GM19035 (cell line): ENCODE measurements around the gene ADAM17.
"Not testable (repeated sequence)": the region's sequence is repeated elsewhere in the genome, so short reads cannot be mapped to it uniquely, and the experiment has no call there.

Experiments
- ATAC-seq: cut with Tn5 transposase; IDR thresholded peaks from one replicate; pipeline ENCODE4 v1.9.1; 2021; ENCODE audit not compliant: unreplicated experiment

Gene ADAM17

DNA sequence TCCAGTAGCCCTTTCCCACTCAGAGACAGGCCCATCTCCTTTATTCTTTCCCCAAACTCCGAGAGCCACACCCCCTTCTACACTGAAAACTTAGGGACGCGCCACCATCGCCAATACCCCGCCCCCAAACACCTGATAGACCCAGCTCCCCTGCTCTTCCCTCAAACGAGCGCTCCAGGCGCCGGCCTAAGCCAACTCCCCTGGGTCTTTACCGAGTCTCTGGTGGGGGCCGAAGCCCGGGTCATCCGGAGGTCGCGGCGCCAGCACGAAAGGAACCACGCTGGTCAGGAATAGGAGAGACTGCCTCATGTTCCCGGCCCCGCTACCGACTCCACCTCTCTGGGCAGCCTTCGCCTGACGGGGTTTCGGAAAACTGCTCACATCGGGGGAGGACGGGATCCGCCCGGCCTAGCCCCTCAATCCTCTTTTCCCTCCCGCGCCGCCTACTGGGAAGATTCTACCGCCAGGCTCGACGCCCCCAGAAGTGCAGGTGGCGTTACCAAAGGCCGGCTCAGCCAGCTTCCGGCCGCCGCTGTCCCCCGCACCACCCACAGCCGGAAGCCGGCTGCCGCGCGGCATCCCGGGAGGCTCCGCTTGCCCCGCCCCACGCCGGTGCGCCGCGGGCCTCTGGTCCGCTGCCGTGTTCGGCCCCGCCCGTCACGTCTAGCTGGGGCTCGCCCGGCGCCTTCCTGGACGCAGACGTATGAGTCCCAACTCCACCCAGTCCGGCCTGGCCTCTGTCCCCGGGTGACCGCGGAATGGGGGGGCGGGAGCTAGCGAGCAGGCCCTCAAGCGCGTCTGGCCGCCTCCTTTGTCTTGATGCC, at the start of gene ADAM17:
TSS of gene ADAM17 (minus strand) at position 534 of the 824 bp plus-strand sequence. CDS start at position 309, 225 bp downstream.
- ATAC-seq, result peak; percentile 89

DNA sequence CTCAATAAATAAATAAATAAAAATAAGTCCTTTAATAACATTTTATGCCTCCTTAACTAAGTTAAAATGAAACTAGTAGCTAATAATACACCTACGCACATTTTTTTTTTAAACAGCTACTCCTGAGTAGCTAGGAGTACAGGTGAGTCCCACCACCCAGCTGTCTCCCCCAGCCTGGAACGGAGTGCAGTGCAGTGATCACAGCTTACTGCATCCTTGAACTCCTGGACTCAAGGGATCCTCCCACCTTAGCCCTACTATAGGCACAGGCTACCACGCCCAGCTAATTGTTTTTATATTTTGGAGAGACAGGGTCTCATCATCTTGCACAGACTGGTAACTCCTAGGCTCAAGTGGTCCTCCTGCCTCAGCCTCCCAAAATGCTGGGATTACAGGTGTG, 46.8 kb upstream of the ADAM17 start:
- ATAC-seq, result no peak

DNA sequence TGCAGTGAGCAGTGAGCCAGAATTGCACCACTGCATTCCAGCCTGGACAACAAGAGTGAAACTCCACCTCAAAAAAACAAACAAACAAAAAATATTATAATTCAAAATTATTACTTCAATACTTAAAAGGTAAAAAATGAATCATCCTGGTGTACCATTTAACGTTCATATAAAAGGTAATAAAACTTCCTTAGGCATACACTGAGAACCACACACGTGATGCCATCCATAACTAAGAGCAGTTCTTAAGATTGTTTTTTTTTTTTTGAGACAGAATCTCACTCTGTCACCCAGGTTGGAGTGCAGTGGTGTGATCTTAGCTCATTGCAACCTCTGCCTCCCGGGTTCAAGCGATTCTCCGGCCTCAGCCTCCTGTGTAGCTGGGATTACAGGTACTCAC, 45.8 kb upstream of the ADAM17 start:
- no peak for ATAC-seq

DNA sequence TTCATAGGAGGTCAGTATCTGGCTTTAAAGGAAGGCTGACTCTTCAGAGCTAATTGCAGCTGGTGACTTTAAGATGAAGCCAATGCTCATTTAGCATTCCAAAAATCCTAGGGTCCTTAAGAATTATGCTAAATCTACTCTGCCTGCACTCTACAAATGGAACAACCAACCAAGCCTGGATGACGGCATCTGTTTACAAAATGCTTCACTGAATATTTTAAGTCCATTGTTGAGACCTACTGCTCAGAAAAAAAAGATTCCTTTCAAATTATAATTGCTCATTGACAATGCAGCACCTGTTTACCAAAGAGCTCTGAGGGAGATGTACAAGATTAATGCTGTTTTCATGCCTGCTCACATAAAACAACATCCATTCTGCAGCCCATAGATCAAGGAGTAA, 43.8 kb upstream of the ADAM17 start:
- ATAC-seq, result no peak

DNA sequence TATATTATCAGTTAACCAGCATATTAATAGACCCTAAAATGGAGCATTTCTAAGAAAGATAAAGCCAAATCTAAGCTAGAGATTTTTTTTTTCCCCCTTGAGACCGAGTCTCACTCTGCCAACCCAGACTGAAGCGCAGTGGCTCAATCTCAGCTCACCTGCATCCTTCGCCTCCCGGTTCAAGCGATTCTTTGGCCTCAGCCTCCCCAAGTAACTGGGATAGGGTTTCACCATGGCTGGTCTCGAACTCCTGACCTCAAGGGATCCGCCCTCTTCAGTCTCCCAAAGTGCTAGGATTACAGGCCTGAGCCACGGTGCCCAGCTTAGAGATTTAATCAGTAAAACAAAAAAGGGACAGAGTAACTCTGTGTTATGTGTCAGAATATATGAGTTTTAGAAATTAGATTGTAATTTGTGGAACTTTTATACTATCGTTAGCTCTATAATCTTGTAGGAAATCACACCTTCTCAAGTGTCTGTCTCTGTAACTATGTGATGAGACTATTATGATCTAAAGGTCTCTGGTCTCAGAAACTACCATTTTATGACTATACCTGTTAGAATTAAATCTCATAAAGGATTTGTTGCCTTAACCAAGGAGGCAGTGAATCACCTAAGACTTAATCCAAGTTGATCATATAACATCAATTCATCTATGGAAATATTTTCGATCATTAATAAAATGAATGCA, 41.1 kb upstream of the ADAM17 start:
- ATAC-seq, result no peak

DNA sequence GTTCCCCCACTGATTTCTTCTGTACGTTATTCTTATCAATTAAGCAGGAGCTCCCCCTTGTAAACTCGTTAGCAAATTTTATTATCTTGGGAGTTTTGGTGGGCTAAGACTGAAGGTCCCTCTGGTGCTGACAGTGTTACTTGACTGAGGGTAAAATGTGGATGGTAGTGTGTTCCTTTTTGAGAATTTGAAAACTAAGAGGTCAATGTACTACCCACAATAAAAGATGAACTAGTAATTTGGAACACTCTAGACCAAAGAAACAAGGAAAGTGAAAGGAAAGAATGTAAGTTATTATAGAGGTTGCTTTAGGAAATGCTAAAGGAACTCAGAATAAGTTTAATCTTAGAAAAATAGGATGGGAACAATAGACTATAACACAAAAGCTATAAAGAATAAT, 40.1 kb upstream of the ADAM17 start:
- no peak for ATAC-seq

DNA sequence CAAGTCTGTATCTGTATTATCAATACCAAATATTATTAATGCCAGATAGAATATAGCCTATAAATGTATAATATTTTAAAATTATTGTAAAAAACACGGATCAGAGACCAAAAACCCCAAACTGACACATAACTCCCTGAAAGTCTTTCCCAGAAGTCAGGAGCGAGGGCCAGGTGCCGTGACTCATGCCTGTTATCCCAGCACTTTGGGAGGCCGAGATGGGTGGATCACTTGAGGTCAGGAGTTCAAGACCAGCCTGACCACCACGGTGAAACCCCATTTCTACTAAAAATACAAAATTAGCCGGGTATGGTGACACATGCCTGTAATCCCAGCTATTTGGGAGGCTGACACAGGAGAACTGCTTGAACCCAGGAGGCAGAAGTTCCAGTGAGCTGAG, 39.6 kb upstream of the ADAM17 start:
- ATAC-seq, result not testable (repeated sequence)

DNA sequence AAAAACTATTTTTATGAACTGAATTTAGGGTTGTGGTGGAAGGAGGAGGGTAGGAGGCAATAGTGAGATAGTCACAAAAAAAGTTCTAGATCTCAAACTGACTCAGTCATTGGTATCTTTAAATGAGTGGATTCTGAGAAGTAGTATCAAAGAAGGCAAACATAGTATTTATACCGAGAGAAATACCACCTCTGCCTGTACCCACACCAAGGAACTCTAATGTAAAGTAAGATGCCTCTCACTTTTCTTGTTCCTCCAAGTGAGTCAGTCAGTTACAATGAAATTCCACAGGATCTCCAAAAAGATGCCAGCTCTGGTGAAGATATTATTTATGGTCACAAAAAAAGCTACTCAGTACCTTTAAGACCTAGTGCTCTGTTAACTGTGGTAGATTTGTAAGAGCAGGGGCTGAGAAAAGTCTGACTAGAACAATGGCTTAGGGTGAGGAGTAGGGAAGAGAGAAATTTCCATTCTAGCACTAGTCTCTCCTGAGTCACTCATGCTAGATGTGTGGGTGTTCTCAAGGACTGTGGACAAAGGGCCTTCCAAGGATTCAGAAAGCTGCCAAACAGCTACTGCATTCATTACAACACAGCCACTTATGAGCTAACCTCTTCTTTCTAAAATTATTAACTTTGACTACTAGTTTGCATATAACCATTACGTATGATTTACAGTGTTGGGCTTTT, 38.9 kb upstream of the ADAM17 start:
- no peak for ATAC-seq

DNA sequence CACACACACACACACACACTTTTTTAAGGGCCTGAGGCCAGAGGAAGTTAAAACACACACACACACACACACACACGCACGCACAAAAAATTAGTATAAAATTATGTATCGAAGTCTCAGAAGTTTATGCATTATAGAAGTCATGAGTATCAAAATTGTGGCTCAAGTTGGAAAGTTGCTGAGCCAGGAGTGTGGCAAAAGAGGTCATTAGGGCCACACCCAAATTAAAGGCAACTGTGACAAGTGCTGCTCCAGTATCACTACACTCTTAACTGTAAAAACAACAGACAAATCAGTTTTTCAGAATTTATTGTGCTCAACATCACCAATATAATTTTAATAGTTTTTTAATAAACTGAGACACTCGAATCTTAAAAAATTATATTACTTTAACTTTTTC, 38.3 kb upstream of the ADAM17 start:
- ATAC-seq, result no peak

DNA sequence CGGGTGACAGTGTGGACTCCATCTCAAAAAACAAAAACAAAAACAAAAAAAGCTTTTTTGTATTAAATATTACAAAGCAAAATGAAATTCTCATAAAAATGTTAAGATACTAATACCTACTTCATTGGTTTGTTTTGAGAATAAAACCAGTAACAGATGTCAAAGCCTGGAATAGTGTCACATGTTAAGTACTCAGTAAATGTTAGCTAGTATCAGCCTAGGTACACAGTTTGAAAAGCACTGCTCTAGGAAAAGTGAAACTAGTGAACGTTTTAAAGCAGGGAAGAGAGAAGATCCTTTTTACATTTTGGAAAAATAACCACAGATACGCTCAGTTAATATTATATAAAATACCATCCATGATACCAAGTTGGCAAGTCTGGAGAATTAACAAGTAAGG, 37.1 kb upstream of the ADAM17 start:
- ATAC-seq, result no peak

DNA sequence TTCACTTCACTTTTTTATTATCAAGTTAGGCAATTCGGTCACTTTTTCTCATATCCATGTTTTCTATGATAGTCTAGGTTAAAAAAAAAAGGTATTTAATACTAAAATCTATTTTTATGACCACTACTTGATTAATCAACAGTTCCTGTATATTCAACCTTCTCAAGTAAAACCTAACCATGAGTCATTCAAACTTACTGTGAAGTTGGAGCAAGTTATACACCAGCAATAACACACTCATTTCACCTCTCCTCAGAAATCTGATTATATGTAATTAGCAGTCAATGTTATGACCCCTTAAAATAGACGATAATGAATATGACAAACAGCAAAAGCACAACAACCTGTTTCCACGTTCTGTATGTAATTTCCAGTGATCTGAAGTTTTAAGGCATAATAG, 35.0 kb upstream of the ADAM17 start:
- ATAC-seq, result no peak

DNA sequence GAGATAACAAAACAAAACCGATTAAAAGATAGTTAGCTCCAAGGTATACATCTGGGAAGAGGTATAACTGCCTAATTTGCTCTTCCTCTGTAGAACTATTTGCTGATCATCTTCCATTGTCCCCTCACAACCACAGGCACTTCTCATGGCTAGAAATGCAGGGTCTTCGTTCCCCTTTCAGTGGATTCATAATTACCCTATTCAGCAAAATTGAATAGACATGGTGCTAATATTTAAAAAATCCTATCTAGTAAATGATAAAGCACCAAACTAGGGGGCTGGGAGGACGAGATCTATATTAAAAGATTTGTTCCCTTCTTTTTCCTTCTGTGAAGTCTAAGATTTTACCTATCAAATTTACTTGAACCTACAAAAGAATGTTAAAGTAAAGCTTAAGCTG, 30.8 kb upstream of the ADAM17 start:
- no peak for ATAC-seq

DNA sequence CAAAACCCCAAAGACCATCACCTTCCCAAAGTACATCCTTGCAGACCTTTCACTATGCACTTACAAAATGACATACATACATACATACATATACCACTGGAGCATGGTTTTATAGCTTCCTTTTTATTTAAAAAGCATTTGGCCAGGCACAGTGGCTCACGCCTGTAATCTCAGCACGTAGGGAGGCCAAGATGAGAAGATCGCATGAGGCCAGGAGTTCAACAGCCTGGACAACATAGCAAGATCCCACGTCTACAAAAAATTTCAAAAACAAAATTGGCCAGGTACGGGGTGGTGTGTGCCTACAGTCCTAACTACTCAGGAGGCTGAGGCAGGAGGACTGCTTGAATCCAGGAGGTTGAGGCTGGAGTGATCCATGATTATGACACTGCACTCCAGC, 29.9 kb upstream of the ADAM17 start:
- no peak for ATAC-seq

DNA sequence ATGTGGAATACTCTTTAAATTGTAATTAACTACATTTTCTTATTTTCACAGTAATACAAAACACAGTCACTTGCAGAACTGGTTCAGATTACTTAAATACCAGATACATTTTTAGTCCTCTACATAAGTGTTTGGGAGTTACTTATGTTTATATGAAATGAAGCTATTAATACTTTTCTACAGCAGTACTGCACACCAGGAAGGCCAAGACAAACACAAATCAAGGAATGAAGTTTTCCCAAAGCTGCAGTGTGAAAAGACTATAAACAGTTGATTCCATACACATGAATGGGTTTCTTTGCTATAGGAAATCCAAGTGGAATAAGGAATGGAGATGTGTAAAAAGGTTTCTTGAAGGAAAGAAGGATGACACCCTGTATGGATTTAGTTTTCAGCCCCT, 29.3 kb upstream of the ADAM17 start:
- ATAC-seq, result not testable (repeated sequence)

DNA sequence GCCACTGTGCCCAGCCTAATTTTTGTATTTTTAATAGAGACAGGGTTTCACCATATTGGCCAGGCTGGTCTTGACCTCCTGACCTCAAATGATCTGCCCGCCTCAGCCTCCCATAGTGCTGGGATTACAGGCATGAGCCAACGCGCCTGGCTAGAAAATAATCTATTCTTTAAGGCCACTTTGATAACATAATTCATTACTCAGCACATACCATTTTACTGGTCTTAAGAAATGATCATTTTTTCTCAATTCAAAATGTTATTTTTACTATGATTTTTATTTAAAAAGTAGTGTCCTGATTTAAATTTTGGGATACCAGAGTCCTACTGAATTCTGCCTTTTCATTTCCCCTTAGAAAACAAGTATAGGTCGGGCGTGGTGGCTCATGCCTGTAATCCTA, 27.0 kb upstream of the ADAM17 start:
- no peak for ATAC-seq

DNA sequence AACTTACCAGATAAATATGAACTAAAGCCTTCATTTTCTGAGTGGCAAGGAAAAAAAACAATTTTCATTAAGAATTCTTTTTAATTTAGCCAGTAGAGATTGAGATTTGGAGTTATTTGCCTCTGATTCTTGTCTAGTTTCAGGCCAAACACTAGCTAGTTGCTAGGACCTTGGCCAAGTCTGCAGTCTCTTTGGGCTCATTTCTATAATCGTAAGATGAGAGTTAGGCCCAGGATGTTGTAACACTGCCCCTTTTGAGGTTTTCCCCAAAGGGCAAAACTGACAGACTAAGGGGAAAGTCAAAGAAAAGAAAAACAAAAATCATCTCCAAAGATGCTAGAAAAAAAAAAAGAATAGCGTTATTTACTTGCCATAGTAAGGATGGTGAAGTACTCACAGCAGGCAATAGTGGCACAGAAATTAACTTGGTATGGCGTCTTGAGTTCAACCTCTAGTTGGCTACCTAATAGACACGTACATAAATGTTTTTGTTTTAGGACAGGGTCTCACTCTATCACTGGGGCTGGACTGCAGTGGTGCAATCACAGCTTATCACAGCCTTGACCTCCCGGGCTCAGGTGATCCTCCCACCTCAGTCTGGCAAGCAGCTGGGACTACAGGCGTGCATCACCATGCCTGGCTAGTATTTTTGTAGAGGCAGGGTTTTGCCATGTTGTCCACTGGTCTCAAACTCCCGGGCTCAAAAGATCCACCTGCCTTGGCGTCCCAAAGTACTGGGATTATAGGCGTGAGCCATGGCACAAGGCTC, 23.0 kb upstream of the ADAM17 start:
- ATAC-seq, result no peak

DNA sequence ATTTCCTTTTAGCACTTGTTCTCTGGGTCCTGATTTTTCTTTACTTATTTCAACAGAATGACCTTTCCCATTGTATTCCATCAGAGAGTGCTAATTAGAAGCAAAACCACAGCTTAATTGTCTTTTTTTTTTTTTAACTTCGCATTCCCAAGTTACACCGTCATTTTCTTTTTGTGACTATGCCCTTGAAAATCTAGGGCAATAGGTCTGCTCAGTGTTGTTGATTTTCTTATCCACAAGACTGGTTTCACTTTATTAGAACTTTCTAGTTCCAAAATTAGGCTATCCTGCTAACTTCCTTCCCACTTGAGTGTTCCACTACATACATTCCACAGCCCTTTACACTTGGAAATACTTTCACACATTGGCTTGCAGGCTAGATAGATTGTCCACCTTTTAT, 18.7 kb upstream of the ADAM17 start:
- ATAC-seq, result no peak

DNA sequence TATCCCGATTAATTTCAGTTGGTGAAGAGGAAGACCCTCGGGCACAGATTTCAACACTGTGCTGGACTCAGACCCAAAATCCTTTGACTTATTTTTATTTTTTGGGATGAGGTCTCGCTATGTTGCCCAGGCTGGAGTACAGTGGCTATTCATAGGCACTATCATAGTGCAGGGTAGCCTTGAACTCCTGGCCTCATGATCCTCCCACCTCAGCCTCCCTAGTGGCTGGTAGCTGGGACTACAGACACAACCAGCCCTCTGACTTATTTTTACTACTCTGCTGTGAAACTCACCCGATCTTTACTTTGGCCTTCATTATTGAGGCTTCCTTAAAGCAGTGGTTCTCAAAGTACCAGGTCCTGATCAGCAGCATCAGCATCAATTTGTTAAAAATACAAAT, 18.2 kb upstream of the ADAM17 start:
- no peak for ATAC-seq

DNA sequence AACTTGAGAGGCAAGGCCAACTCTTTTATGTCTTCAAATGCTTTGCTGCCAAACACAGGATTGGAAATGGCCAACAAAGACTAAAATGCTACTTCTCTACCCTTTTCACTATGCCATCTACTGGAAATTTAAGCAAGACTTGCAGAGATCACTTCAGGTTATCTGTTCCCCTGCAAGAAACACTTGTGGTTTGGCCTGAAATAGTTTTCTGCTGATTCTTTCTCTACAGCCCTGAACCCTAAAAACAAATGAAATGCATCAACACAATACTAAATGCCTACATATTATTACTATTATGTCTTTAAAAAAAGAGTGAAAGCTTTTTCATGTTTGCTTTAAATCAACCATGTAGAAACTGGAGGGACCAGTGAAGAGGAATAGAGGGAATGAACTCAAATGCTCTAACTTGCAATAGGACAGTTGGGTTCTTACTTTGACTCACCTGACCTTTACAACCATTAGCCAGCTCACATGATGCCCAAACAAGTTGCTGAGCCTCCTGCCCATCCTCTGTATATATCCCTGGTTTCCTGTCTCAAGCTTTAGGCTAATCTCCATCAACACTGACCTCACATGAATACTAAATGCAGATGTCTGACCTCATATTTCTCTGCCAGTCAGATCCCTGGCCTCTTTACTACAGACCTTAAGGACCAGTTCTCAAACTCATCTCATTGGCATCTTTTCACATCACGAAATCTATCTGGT, 17.5 kb upstream of the ADAM17 start:
- no peak for ATAC-seq

DNA sequence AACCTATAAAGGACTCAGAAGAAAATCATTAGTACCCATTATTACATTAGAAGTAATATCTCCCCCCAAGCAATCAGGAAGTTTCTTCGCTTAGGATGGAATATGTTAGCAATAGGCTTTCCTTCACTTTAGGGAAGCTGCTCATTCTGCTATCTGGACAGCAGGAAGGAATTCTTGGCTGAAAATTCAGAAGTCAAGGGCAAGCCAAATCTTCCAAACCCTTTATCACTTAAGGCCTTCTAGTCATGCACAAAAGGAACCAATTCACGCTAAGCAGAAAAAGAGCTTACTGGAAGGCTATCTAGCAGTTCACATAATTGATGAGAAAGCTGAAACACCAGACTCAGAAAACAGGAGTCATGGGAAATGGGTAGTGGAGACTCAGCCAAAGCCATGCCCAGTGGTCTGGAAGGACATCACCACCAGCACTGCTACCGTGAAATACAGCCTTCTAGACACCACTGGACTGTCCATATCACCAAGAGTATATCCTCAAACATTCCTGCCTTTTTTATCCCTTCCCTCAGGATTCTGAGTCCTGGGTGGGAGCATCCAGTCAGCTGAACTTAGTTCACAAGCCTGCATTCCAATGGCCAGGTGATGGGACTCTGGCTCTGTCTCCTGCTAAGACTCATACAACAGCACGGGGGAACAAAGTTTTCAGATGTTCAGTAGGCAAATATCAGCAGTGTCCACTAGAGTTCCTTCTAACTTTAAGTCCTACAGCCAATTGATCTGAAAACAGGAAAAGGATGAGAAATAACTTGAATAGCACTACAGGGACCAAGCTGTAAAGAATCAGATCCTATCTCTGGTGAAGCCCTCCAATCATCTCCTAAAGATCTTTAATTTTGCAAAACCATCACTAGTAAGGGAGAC, 14.8 kb upstream of the ADAM17 start:
- ATAC-seq, result no peak
